Measurements from ENCODE around the gene MED10. TPM values are rescaled to one million over a fixed set of nuclear protein-coding genes. Genes with fewer than 3 reads are reported as not detected.
A peak's percentile ranks its signal among the peaks of the same experiment; 100 is the strongest.

Gene MED10
- polyA plus RNA-seq, 1 donor (not counting 4 experiments of a cell fraction or from before 2014, with no cell fraction given), result 38.8 TPM

DNA sequence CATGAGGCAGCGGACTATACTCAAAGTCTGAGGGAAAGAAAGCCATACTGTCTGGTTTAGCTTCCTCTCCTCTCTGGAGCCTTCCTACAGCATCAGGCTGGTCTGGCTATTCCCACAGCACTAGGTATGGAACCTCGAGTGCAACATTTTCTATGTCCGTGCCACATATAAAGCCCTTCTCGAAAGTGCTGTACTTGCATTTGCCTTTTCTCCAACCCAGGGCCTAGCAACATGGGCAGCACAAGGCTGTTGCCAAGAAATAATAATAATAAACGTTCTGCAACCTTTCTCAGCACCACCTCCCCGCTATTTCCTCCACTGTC, 804 bp downstream of the MED10 start:
- H3K4me3 ChIP-seq (ENCODE audit: control insufficient read depth in 2 of 3, extremely low read depth in 1 of 3, insufficient read depth in 2 of 3, low read depth in 1 of 3, low read length in 3 of 3), result peak overlapping the region; percentile 91 to 97 (median 94)
- H3K79me2 ChIP-seq (ENCODE audit: control insufficient read depth, insufficient read depth, low read length), result peaks cover 36% of the 10 kb centered on the region
- H3K9me1 ChIP-seq (ENCODE audit: control insufficient read depth, extremely low read depth, insufficient read depth, low read length), result no peaks in the 10 kb centered on the region
- no peaks in the 10 kb centered on the region for H3K9me3 ChIP-seq (ENCODE audit: control insufficient read depth, low read depth, low read length)
- DNase-seq (ENCODE audit: low read depth, low spot score) (no peak), FAIRE-seq (no peak)
- H3K27ac ChIP-seq (ENCODE audit: control insufficient read depth, insufficient read depth, low read length), result peak overlapping the region; percentile 87
- H2AFZ ChIP-seq (ENCODE audit: control insufficient read depth, low read length), result no peak overlapping the region
- no peak for TF ChIP-seq EZH2 (IDR thresholded peaks at IDR 0.05; ENCODE audit: low read length)
- TF ChIP-seq, protein P1, sequence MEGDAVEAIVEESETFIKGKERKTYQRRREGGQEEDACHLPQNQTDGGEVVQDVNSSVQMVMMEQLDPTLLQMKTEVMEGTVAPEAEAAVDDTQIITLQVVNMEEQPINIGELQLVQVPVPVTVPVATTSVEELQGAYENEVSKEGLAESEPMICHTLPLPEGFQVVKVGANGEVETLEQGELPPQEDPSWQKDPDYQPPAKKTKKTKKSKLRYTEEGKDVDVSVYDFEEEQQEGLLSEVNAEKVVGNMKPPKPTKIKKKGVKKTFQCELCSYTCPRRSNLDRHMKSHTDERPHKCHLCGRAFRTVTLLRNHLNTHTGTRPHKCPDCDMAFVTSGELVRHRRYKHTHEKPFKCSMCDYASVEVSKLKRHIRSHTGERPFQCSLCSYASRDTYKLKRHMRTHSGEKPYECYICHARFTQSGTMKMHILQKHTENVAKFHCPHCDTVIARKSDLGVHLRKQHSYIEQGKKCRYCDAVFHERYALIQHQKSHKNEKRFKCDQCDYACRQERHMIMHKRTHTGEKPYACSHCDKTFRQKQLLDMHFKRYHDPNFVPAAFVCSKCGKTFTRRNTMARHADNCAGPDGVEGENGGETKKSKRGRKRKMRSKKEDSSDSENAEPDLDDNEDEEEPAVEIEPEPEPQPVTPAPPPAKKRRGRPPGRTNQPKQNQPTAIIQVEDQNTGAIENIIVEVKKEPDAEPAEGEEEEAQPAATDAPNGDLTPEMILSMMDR (optimal IDR thresholded peaks at IDR 0.05 in 1 of 3, IDR thresholded peaks at IDR 0.05 in 1 of 3, conservative IDR thresholded peaks at IDR 0.05 in 1 of 3; ENCODE audit: extremely low read depth in 1 of 3, insufficient read depth in 2 of 3, low read length in 3 of 3), result no peak
- H4K20me1 ChIP-seq (ENCODE audit: control insufficient read depth, extremely low read depth, insufficient read depth, low read length), result no peaks in the 10 kb centered on the region
- peaks cover 8% of the 10 kb centered on the region for H3K4me1 ChIP-seq (ENCODE audit: control insufficient read depth, extremely low read depth, insufficient read depth, low read length)
- peaks cover 24 to 25% of the 10 kb centered on the region in 2 experiments for H3K36me3 ChIP-seq (ENCODE audit: control insufficient read depth in 2 of 2, extremely low read depth in 1 of 2, insufficient read depth in 2 of 2, low read length in 2 of 2)
- no peaks in the 10 kb centered on the region for H3K27me3 ChIP-seq (ENCODE audit: control insufficient read depth, extremely low read depth, insufficient read depth, low read length)
- H3K9ac ChIP-seq (ENCODE audit: control insufficient read depth, extremely low read depth, insufficient read depth, low read length), result peak overlapping the region; percentile 92
- dilution Hi-C loops (cut with MboI; ENCODE audit: extremely low pct_ligation_motif_present, low sequenced_read_pairs), result no loop called here
- peak overlapping the region; percentile 81 for H3K4me2 ChIP-seq (ENCODE audit: control insufficient read depth, extremely low read depth, insufficient read depth, low read depth, low read length)

DNA sequence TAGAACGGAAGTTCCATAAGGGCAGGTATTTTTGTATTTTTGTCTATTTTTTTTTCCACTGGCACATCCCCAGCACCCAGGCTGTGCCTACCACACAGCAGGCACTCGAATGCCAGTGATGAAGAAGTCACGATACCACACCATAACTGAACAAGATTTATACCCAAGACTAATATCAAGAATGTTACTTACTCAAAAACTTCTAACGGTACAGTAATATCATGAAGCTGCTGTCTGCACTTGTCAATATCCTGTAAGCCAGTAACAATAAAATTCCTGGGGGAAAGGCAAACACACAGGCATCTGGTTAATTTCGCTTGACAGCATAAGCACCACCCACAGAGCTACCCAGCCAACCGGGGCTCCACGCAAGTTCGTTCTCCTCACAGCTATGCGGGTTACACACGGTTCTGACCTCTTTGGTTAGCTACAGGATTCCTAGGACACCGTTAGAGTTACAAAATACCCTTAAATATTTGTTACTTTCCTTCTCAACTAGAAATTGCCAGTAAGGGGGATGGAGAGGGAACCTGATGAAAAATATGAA, 1.3 kb downstream of the MED10 start:
- TF ChIP-seq EZH2 (IDR thresholded peaks at IDR 0.05; ENCODE audit: low read length), result no peak
- TF ChIP-seq, protein P1 (optimal IDR thresholded peaks at IDR 0.05 in 1 of 3, IDR thresholded peaks at IDR 0.05 in 1 of 3, conservative IDR thresholded peaks at IDR 0.05 in 1 of 3; ENCODE audit: extremely low read depth in 1 of 3, insufficient read depth in 2 of 3, low read length in 3 of 3), result no peak
- peaks cover 8% of the 10 kb centered on the region for H3K4me1 ChIP-seq (ENCODE audit: control insufficient read depth, extremely low read depth, insufficient read depth, low read length)
- peak overlapping the region; percentile 91 to 97 (median 94) for H3K4me3 ChIP-seq (ENCODE audit: control insufficient read depth in 2 of 3, extremely low read depth in 1 of 3, insufficient read depth in 2 of 3, low read depth in 1 of 3, low read length in 3 of 3)
- H3K36me3 ChIP-seq (ENCODE audit: control insufficient read depth in 2 of 2, extremely low read depth in 1 of 2, insufficient read depth in 2 of 2, low read length in 2 of 2), result peaks cover 24 to 28% of the 10 kb centered on the region in 2 experiments
- H3K4me2 ChIP-seq (ENCODE audit: control insufficient read depth, extremely low read depth, insufficient read depth, low read depth, low read length), result peak overlapping the region; percentile 81
- FAIRE-seq (no peak), DNase-seq (ENCODE audit: low read depth, low spot score) (no peak)
- no peaks in the 10 kb centered on the region for H3K9me1 ChIP-seq (ENCODE audit: control insufficient read depth, extremely low read depth, insufficient read depth, low read length)
- H4K20me1 ChIP-seq (ENCODE audit: control insufficient read depth, extremely low read depth, insufficient read depth, low read length), result no peaks in the 10 kb centered on the region
- no peak overlapping the region for H3K9ac ChIP-seq (ENCODE audit: control insufficient read depth, extremely low read depth, insufficient read depth, low read length)
- H3K9me3 ChIP-seq (ENCODE audit: control insufficient read depth, low read depth, low read length), result no peaks in the 10 kb centered on the region
- H3K79me2 ChIP-seq (ENCODE audit: control insufficient read depth, insufficient read depth, low read length), result peaks cover 36% of the 10 kb centered on the region
- H2AFZ ChIP-seq (ENCODE audit: control insufficient read depth, low read length), result no peak overlapping the region
- H3K27ac ChIP-seq (ENCODE audit: control insufficient read depth, insufficient read depth, low read length), result no peak overlapping the region
- no peaks in the 10 kb centered on the region for H3K27me3 ChIP-seq (ENCODE audit: control insufficient read depth, extremely low read depth, insufficient read depth, low read length)
- dilution Hi-C loops (cut with MboI; ENCODE audit: extremely low pct_ligation_motif_present, low sequenced_read_pairs), result no loop called here

Measured in keratinocyte (primary cell).